ENCODE measurements around the gene HLA-DOB.

- TF ChIP-seq CTCF (IDR thresholded peaks at IDR 0.05; ENCODE audit: low read length) (no peak), EZH2 (IDR thresholded peaks at IDR 0.05; ENCODE audit: borderline replicate concordance, low read length) (no peak)
Observed at GRCh38 chr6:32862725-32863124, 45.9 kb upstream of the HLA-DOB start.
